Measurements from ENCODE around the gene RPF1.
A peak's percentile ranks its signal among the peaks of the same experiment; 100 is the strongest.
"Not testable (repeated sequence)": the region's sequence is repeated elsewhere in the genome, so short reads cannot be mapped to it uniquely, and the experiment has no call there.

Gene RPF1

GRCh38 chr1:84478876-84479868 is at the start of gene RPF1:
TSS of gene RPF1 (plus strand) at chr1:84479266. CDS start at chr1:84479282, 16 bp downstream.
- peak; percentile 71 for DNase-seq

- DNase-seq = no peak
Measured at GRCh38 chr1:84430546-84430945, 48.5 kb upstream of the RPF1 start.

GRCh38 chr1:84433258-84434080 is 45.6 kb upstream of the RPF1 start:
- DNase-seq = peak; percentile 20

GRCh38 chr1:84434081-84434769 is 44.8 kb upstream of the RPF1 start:
- DNase-seq = no peak

- no peak for DNase-seq
Measured at GRCh38 chr1:84434801-84435549, 44.1 kb upstream of the RPF1 start.

GRCh38 chr1:84436876-84437655 is 42.0 kb upstream of the RPF1 start:
- DNase-seq = no peak

- DNase-seq = no peak
Measured at GRCh38 chr1:84442256-84442655, 36.8 kb upstream of the RPF1 start.

- peak; percentile 40 for DNase-seq
Measured at GRCh38 chr1:84442747-84443646, 36.1 kb upstream of the RPF1 start.

GRCh38 chr1:84448704-84449103 is 30.4 kb upstream of the RPF1 start:
- not testable (repeated sequence) for DNase-seq

GRCh38 chr1:84450910-84451309 is 28.2 kb upstream of the RPF1 start:
- no peak for DNase-seq

GRCh38 chr1:84452436-84452835 is 26.6 kb upstream of the RPF1 start:
- DNase-seq = no peak

GRCh38 chr1:84462118-84462517 is 16.9 kb upstream of the RPF1 start:
- no peak for DNase-seq

- DNase-seq = no peak
Measured at GRCh38 chr1:84467298-84467697, 11.8 kb upstream of the RPF1 start.

GRCh38 chr1:84476225-84476624 is 2.8 kb upstream of the RPF1 start:
- no peak for DNase-seq

- no peak for DNase-seq
Measured at GRCh38 chr1:84479998-84480397, 932 bp downstream of the RPF1 start.

- no peak for DNase-seq
Measured at GRCh38 chr1:84480650-84481049, 1.6 kb downstream of the RPF1 start.

GRCh38 chr1:84481317-84481716 is 2.3 kb downstream of the RPF1 start:
- DNase-seq = no peak

- DNase-seq = no peak
Measured at GRCh38 chr1:84488107-84488506, 9.0 kb downstream of the RPF1 start.

- no peak for DNase-seq
Measured at GRCh38 chr1:84489766-84490165, 10.7 kb downstream of the RPF1 start.

GRCh38 chr1:84492726-84493125 is 13.7 kb downstream of the RPF1 start:
- no peak for DNase-seq

Measured in activated effector memory CD4-positive, alpha-beta T cell treated with Interleukin-2 at 50 U/mL for 16 hours (primary cell).